ENCODE measurements around the gene GPRIN3. TPM values are rescaled to one million over a fixed set of nuclear protein-coding genes. Genes with fewer than 3 reads are reported as not detected.

The GPRIN3 gene
- total RNA-seq, 1 experiment from 2014 or later = 0.39 TPM

DNA sequence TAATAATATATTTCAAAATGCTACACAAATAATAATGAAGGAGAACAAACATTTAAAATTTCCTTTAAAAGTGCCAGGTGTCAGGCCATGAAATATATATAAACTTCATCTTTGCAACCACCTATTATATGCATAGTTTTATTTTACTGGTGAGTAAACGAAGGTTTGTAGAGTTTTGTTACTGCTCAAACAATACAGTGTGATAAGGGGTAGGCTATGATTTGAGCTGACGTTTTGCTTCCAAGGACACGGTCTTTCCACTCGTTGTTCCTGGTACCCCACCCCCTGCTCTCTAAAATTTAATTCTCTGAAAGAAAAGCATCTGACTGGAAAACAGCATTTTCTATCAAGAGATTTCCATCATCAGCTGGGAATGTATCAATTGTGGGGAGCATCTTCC is 27.2 kb upstream of the GPRIN3 start (continued):
- TF ChIP-seq CTCF (IDR thresholded peaks at IDR 0.05 in 2 of 3, conservative IDR thresholded peaks at IDR 0.05 in 1 of 3; ENCODE audit: borderline replicate concordance in 1 of 3, insufficient read depth in 1 of 3, low read depth in 2 of 3, low read length in 2 of 3) (no peak), SRF (IDR thresholded peaks at IDR 0.05; ENCODE audit: low read depth) (no peak), TCF7L2 (IDR thresholded peaks at IDR 0.05; ENCODE audit: borderline replicate concordance, extremely low read depth, insufficient read depth, insufficient read length) (no peak), CBX3 (IDR thresholded peaks at IDR 0.05; ENCODE audit: low read depth) (no peak)
- TF ChIP-seq, protein P1, sequence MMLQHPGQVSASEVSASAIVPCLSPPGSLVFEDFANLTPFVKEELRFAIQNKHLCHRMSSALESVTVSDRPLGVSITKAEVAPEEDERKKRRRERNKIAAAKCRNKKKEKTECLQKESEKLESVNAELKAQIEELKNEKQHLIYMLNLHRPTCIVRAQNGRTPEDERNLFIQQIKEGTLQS (IDR thresholded peaks at IDR 0.05) = no peak

GRCh38 chr4:89334311-89334710 is 26.7 kb upstream of the GPRIN3 start:
- Histone ChIP-seq H4K20me1 (ENCODE audit: insufficient read depth) (no peaks in the 10 kb centered on the region), H3K79me2 (ENCODE audit: insufficient read depth, low read length) (no peaks in the 10 kb centered on the region), H3K27me3 (ENCODE audit: insufficient read depth, low read length) (no peaks in the 10 kb centered on the region), H2AFZ (ENCODE audit: low read depth, low read length, poor library complexity, severe bottlenecking) (no peak overlapping the region), H3K9me3 (ENCODE audit: control insufficient read depth in 1 of 2, insufficient read depth in 1 of 2, low read depth in 1 of 2, low read length in 2 of 2) (no peaks in the 10 kb centered on the region), H3K27ac (ENCODE audit: low read depth, low read length) (no peak overlapping the region), H3K9me2 (ENCODE audit: insufficient read depth) (no peaks in the 10 kb centered on the region), H3K4me1 (ENCODE audit: control insufficient read depth in 1 of 2, insufficient read depth in 2 of 2, low read length in 2 of 2) (no peaks in the 10 kb centered on the region), H3K9ac (ENCODE audit: low read length) (no peak overlapping the region), H3K4me3 (replicated peaks in 1 of 2; ENCODE audit: low read depth in 1 of 2, low read length in 2 of 2) (no peak overlapping the region), H3K4me2 (ENCODE audit: low read length) (no peak overlapping the region), H3K36me3 (ENCODE audit: control insufficient read depth in 1 of 2, insufficient read depth in 2 of 2, low read length in 2 of 2) (no peaks in the 10 kb centered on the region)
- no peak for DNase-seq (ENCODE audit: low read depth, low spot score)
- TF ChIP-seq FOSL1 (IDR thresholded peaks at IDR 0.05; ENCODE audit: low read depth) = no peak
- no peak for TF ChIP-seq POLR2AphosphoS5 (IDR thresholded peaks at IDR 0.05; ENCODE audit: low read depth, low read length)
- TF ChIP-seq YY1 (IDR thresholded peaks at IDR 0.05; ENCODE audit: extremely low read depth, insufficient replicate concordance, low read depth, low read length) = no peak
- TF ChIP-seq POLR2A (IDR thresholded peaks at IDR 0.05; ENCODE audit: borderline replicate concordance, extremely low read depth, insufficient read depth, insufficient read length) = no peak
- TF ChIP-seq, protein P2, sequence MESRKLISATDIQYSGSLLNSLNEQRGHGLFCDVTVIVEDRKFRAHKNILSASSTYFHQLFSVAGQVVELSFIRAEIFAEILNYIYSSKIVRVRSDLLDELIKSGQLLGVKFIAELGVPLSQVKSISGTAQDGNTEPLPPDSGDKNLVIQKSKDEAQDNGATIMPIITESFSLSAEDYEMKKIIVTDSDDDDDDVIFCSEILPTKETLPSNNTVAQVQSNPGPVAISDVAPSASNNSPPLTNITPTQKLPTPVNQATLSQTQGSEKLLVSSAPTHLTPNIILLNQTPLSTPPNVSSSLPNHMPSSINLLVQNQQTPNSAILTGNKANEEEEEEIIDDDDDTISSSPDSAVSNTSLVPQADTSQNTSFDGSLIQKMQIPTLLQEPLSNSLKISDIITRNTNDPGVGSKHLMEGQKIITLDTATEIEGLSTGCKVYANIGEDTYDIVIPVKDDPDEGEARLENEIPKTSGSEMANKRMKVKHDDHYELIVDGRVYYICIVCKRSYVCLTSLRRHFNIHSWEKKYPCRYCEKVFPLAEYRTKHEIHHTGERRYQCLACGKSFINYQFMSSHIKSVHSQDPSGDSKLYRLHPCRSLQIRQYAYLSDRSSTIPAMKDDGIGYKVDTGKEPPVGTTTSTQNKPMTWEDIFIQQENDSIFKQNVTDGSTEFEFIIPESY (IDR thresholded peaks at IDR 0.05; ENCODE audit: extremely low read depth, insufficient replicate concordance, low read length) = no peak
- TF ChIP-seq ZFX (IDR thresholded peaks at IDR 0.05) = no peak
- TF ChIP-seq EGR1 (IDR thresholded peaks at IDR 0.05; ENCODE audit: low read depth) = no peak
- POLR2A ChIA-PET = no interaction called here
- intact Hi-C loops (cut with micrococcal nuclease) = no loop called here
- no TSS peak for BruUV-seq (replicated peaks)
- ATAC-seq = no peak
- RAD21 ChIA-PET (ENCODE audit: low non-redundant PET in 1 of 2, low total read pairs in 2 of 2, uncharacterized antibody in 2 of 2, unreplicated experiment in 2 of 2) = no interaction called here
- CTCF ChIA-PET = no interaction called here

Data from HCT116 (cell line).